Lung (tissue), 12 donors: ENCODE measurements around the gene FAM47C. TPM values are rescaled to one million over a fixed set of nuclear protein-coding genes. Genes with fewer than 3 reads are reported as not detected.
"Not testable (repeated sequence)": the region's sequence is repeated elsewhere in the genome, so short reads cannot be mapped to it uniquely, and the experiment has no call there.

Experiments
- ATAC-seq: fragments of 200-7000 bp; cut with Tn5 transposase; one replicate; pipeline ENCODE4 v1.9.1; 2020; ENCODE audit warnings: moderate number of reproducible peaks; ENCODE audit not compliant: insufficient read depth, low FRiP score
- DNase-seq, 3 donors: peaks; one replicate each; pipeline ENCODE4 v3.0.0-alpha.2; 2013 to 2017
- H3K27ac ChIP-seq, 2 donors: one replicate each; pipeline ENCODE4 v1.5.1; 2013; ENCODE audit warnings: mild to moderate bottlenecking in 2 of 2, moderate library complexity in 2 of 2, control low read depth in 1 of 2, inconsistent platforms in 1 of 2, low read depth in 1 of 2, low read length in 1 of 2
- H3K27me3 ChIP-seq, 3 donors: one replicate each; pipeline ENCODE4 v1.5.1; 2013; ENCODE audit warnings: low read length in 2 of 3; ENCODE audit not compliant: control insufficient read depth in 3 of 3, insufficient read depth in 3 of 3
- H3K36me3 ChIP-seq, 4 donors: one replicate each; pipeline ENCODE4 v1.5.1; 2013; ENCODE audit warnings: low read length in 4 of 4, mild to moderate bottlenecking in 1 of 4, moderate library complexity in 1 of 4; ENCODE audit not compliant: control insufficient read depth in 4 of 4, insufficient read depth in 4 of 4
- H3K4me1 ChIP-seq, 5 donors: one replicate each; pipeline ENCODE4 v1.5.1; 2013; ENCODE audit warnings: low read length in 5 of 5, mild to moderate bottlenecking in 2 of 5, moderate library complexity in 1 of 5; ENCODE audit not compliant: control insufficient read depth in 5 of 5, insufficient read depth in 5 of 5
- H3K4me3 ChIP-seq: one replicate; pipeline ENCODE4 v1.5.1; 2013; ENCODE audit warnings: mild to moderate bottlenecking, control low read depth, moderate library complexity
- H3K9ac ChIP-seq, 2 donors: one replicate each; pipeline ENCODE4 v1.5.1; 2013; ENCODE audit warnings: low read length in 2 of 2, control low read depth in 1 of 2; ENCODE audit not compliant: insufficient read depth in 1 of 2
- H3K9me3 ChIP-seq, 4 donors: one replicate each; pipeline ENCODE4 v1.5.1; 2013; ENCODE audit warnings: low read length in 3 of 4, mild to moderate bottlenecking in 1 of 4, moderate library complexity in 1 of 4; ENCODE audit not compliant: control insufficient read depth in 4 of 4, insufficient read depth in 3 of 4
- WGBS, 2 donors: extraction: QIAGEN DNeasy Blood & Tissue Kit; methylation state at CpG; one replicate each; pipeline ENCODE4 v1.1.7; 2013; 5-methylcytosine and 5-hydroxymethylcytosine counted together
- polyA plus RNA-seq, 2 donors: library from polyadenylated mRNA; stranded (reverse); fragments of 200-250 nt; gene quantifications; one replicate each; pipeline ENCODE4 v1.2.1, GENCODE V29; 2013
- total RNA-seq, 2 donors: library from RNA; depleted of rRNA in 1 of 2; stranded (reverse); fragments of >200 nt in 1 of 2; gene quantifications; one replicate each; pipeline ENCODE4 v1.2.1, GENCODE V29; 2014 to 2021
- TF ChIP-seq, protein P1 (sequence below): IDR thresholded peaks from 2 replicates; pipeline ENCODE4 v1.5.1; 2012; ENCODE audit warnings: mild to moderate bottlenecking; ENCODE audit errors: control extremely low read depth, extremely low read depth
- donor health status: control.
- donor health status: control.
- donor health status: Bipolar disorder and iron deficiency.
- donor health status: healthy.
- donor health status: DM: yes; HTN: yes; CAD: no.

FAM47C gene
- total and polyA plus RNA-seq, 4 donors, result 0.02 TPM; not detected in 3

DNA sequence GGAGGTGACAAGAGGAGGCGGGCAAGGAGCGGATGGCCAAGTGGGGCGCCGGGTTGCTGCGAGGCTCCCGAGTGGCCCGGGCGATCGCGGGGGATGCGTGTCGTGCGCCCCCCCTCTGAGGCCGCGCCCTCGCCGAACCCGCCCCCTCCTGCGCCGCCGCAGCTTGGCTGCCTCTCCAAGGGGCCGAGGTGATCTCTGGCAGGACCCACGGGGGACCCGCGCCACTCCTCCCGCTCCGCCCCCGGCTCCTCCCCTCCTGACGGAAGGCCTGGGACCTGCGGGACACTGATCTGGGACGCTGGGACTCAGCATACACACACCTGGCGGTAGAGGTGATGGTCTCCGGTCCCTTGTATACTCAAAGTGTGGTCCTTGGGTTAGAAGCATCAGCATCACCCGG, 21.9 kb upstream of the FAM47C start:
- 20 to 43% methylated on average over 1 to 34 of the region's 34 CpGs for WGBS, 2 donors
- TF ChIP-seq, protein P1, sequence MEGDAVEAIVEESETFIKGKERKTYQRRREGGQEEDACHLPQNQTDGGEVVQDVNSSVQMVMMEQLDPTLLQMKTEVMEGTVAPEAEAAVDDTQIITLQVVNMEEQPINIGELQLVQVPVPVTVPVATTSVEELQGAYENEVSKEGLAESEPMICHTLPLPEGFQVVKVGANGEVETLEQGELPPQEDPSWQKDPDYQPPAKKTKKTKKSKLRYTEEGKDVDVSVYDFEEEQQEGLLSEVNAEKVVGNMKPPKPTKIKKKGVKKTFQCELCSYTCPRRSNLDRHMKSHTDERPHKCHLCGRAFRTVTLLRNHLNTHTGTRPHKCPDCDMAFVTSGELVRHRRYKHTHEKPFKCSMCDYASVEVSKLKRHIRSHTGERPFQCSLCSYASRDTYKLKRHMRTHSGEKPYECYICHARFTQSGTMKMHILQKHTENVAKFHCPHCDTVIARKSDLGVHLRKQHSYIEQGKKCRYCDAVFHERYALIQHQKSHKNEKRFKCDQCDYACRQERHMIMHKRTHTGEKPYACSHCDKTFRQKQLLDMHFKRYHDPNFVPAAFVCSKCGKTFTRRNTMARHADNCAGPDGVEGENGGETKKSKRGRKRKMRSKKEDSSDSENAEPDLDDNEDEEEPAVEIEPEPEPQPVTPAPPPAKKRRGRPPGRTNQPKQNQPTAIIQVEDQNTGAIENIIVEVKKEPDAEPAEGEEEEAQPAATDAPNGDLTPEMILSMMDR, result no peak
- Histone ChIP-seq H3K9me3 (peaks cover 0 to 8% (median 2%) of the 10 kb centered on the region in 4 donors), H3K9ac (no peak overlapping the region), H3K4me1 (no peaks in the 10 kb centered on the region), H3K27me3 (peaks cover 0 to 8% (median 7%) of the 10 kb centered on the region in 3 donors), H3K36me3 (no peaks in the 10 kb centered on the region), H3K27ac (no peak overlapping the region), H3K4me3 (no peak overlapping the region)
- DNase-seq (peak in 1 of 3 donors; percentile 27), ATAC-seq (no peak)

DNA sequence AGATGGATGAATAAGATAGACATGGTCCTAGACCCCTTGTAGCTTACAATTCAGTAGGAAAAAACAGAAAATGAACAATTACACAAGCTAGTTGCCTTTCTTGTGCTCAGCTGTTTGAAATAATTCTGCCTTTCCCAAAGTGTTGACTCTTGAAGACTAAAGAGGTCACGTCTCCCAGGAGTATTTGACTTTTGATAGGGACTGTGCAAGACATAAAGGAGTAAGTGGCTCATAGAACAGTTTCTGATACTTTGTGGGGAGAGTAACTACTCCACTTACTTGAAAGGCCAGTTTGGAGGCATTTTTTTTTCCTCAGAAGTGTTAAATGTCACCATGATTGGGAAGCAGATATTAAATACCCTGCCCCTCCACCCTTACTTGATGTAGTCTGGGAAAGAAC, 21.0 kb upstream of the FAM47C start:
- not testable (repeated sequence) for H3K4me1 ChIP-seq, DNase-seq, H3K9me3 ChIP-seq, H3K27ac ChIP-seq, ATAC-seq, H3K9ac ChIP-seq, H3K4me3 ChIP-seq, H3K36me3 ChIP-seq
- H3K27me3 ChIP-seq, result peaks cover 0 to 11% (median 8%) of the 10 kb centered on the region in 3 donors
- WGBS, 2 donors, result no CpG with 5 or more reads among the region's 1 CpG

DNA sequence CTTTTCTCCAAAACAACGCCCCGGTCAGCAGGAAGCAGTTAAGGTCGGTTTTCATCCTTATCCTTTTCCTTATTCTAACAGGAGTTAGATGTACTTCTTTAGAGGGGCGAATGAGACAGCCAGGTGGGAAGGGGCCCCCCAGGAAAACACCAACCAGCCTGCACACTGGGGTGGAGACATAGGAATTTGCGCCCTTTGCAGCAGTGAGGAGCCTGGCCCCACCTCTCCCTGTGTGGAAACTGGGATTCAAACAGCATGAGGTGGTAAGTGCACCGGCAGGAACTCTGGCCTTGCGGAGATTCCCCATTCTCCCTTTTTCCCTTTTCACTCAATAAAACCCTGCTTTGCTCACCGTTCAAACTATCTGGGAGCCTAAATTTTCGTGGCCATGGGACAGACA, 8.0 kb upstream of the FAM47C start:
- peaks cover 0 to 8% (median 5%) of the 10 kb centered on the region in 3 donors for H3K27me3 ChIP-seq
- 51 to 55% methylated on average over 9 of the region's 9 CpGs for WGBS, 2 donors
- H3K27ac ChIP-seq, result no peak overlapping the region
- no peak overlapping the region for H3K4me3 ChIP-seq
- H3K9ac ChIP-seq, result no peak overlapping the region
- H3K9me3 ChIP-seq, result no peaks in the 10 kb centered on the region
- ATAC-seq (no peak), DNase-seq (no peak)
- no peaks in the 10 kb centered on the region for H3K36me3 ChIP-seq
- TF ChIP-seq, protein P1, result no peak
- no peaks in the 10 kb centered on the region for H3K4me1 ChIP-seq

DNA sequence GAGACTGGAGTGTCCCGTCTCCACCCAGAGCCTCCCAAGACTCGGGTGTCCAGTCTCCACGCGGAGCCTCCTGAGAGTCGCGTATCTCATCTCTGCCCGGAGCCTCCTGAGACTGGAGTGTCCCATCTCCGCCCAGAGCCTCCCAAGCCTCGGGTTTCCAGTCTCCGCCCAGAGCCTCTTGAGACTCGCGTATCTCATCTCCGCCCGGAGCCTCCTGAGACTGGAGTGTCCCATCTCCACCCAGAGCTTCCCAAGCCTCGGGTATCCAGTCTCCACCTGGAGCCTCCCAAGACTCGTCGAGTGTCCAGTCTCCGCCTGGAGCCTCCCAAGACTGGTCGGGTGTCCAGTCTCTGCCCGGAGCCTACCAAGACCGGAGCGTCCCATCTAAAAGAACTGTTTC, 2.3 kb downstream of the FAM47C start:
- DNase-seq, result no peak
- peaks cover 0 to 6% (median 0%) of the 10 kb centered on the region in 4 donors for H3K9me3 ChIP-seq

DNA sequence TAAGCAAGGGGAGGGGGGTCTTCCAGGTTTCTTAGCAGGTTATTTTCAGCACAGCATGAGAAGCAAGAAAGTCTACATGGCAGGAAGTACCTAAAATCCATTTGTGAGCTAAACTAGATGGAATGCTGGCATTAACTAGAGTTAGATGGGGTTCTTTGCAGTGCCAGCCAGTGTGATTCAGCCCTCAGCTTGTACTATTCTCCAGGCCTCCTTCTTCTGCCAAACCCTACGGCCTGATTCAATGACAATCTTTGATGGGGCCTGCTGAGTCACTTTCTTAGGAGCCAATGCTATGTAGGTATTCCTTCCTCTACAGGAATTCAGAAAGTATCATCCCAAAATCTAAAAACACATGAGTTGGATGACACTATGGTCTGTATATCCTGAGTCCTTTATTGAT, 26.1 kb downstream of the FAM47C start:
- not testable (repeated sequence) for H3K4me3 ChIP-seq, H3K4me1 ChIP-seq, H3K9ac ChIP-seq, DNase-seq, H3K36me3 ChIP-seq, H3K27ac ChIP-seq, H3K9me3 ChIP-seq, H3K27me3 ChIP-seq, ATAC-seq
- 56 to 82% methylated on average over 1 of the region's 1 CpG for WGBS, 2 donors

More for the DNA sequence above, 2.3 kb downstream of the FAM47C start:
- Histone ChIP-seq H3K27ac (no peak overlapping the region), H3K36me3 (no peaks in the 10 kb centered on the region), H3K27me3 (no peaks in the 10 kb centered on the region), H3K4me3 (no peak overlapping the region), H3K4me1 (no peaks in the 10 kb centered on the region), H3K9ac (no peak overlapping the region)
- TF ChIP-seq, protein P1, result no peak
- ATAC-seq, result no peak
- 91 to 97% methylated on average over 18 to 22 of the region's 22 CpGs for WGBS, 2 donors

DNA sequence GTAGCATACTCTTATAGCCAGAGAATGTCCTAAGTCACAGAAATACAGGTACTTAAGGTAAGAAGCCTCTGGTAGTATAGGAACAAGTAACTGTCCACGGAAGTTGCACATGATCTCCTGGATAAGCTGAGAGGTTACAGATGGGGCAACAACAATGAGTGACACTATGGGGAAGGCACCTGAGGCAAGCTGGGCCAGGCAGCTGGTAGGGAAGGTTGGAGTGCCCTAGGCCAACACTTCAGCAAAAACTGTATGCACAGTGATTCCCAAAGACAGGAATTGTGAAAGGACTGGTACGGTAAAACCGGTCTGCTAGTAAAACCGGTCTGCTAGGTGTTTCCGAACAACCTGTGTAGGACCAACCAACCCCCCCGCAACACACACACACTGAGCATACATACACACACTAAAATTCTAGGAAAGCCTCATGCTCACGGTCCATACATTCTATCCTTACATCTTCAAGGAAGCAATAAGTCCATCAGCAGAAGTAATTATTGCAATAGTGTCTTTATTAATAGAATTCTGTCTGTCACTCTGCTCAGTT, 28.6 kb downstream of the FAM47C start:
- not testable (repeated sequence) for H3K36me3 ChIP-seq, ATAC-seq
- peak; percentile 11 to 46 (median 25) for DNase-seq

More for the DNA sequence above, 28.6 kb downstream of the FAM47C start:
- not testable (repeated sequence) for H3K9me3 ChIP-seq, H3K27me3 ChIP-seq, H3K4me1 ChIP-seq, H3K9ac ChIP-seq, H3K4me3 ChIP-seq, H3K27ac ChIP-seq
- WGBS, 2 donors, result 71 to 92% methylated on average over 7 of the region's 7 CpGs
